HG02943 (cell line): ENCODE measurements around the gene IFITM2.

Experiments
- ATAC-seq: cut with Tn5 transposase; IDR thresholded peaks from one replicate; pipeline ENCODE4 v1.9.1; 2021; ENCODE audit warnings: mild to moderate bottlenecking, low read depth, moderate library complexity; ENCODE audit not compliant: unreplicated experiment

The IFITM2 gene

GRCh38 chr11:291281-292210, 16.1 kb upstream of the IFITM2 start:
- no peak for ATAC-seq

GRCh38 chr11:292211-293121, 15.2 kb upstream of the IFITM2 start:
- ATAC-seq = no peak

- ATAC-seq = no peak
These were observed 14.3 kb upstream of the IFITM2 start for GRCh38 chr11:293271-293851.

- no peak for ATAC-seq
These were observed 13.6 kb upstream of the IFITM2 start for GRCh38 chr11:293852-294661.

- ATAC-seq = no peak
These were observed 12.8 kb upstream of the IFITM2 start for GRCh38 chr11:294780-295179.

- ATAC-seq = no peak
These were observed 12.1 kb upstream of the IFITM2 start for GRCh38 chr11:295351-296170.

- ATAC-seq = no peak
These were observed 11.2 kb upstream of the IFITM2 start for GRCh38 chr11:296171-297050.

- ATAC-seq = no peak
These were observed 10.5 kb upstream of the IFITM2 start for GRCh38 chr11:297051-297585.

GRCh38 chr11:297586-298405, 9.8 kb upstream of the IFITM2 start:
- no peak for ATAC-seq

GRCh38 chr11:298406-299065, 9.1 kb upstream of the IFITM2 start:
- ATAC-seq = no peak

GRCh38 chr11:299081-299891, 8.3 kb upstream of the IFITM2 start, which contains the start of gene IFITM5:
Gene IFITM5 (minus strand): TSS chr11:299526. CDS start chr11:299490, 36 bp downstream.
- no peak for ATAC-seq

GRCh38 chr11:299951-300735, 7.5 kb upstream of the IFITM2 start:
- no peak for ATAC-seq

GRCh38 chr11:303363-303762, 4.3 kb upstream of the IFITM2 start:
- no peak for ATAC-seq

GRCh38 chr11:304061-304506, 3.5 kb upstream of the IFITM2 start:
- ATAC-seq = no peak
